ENCODE data around the gene TFR2. TPM values are rescaled to one million over a fixed set of nuclear protein-coding genes. Genes with fewer than 3 reads are reported as not detected.

The TFR2 gene
- total RNA-seq, 1 donor, result 1.2 TPM

DNA sequence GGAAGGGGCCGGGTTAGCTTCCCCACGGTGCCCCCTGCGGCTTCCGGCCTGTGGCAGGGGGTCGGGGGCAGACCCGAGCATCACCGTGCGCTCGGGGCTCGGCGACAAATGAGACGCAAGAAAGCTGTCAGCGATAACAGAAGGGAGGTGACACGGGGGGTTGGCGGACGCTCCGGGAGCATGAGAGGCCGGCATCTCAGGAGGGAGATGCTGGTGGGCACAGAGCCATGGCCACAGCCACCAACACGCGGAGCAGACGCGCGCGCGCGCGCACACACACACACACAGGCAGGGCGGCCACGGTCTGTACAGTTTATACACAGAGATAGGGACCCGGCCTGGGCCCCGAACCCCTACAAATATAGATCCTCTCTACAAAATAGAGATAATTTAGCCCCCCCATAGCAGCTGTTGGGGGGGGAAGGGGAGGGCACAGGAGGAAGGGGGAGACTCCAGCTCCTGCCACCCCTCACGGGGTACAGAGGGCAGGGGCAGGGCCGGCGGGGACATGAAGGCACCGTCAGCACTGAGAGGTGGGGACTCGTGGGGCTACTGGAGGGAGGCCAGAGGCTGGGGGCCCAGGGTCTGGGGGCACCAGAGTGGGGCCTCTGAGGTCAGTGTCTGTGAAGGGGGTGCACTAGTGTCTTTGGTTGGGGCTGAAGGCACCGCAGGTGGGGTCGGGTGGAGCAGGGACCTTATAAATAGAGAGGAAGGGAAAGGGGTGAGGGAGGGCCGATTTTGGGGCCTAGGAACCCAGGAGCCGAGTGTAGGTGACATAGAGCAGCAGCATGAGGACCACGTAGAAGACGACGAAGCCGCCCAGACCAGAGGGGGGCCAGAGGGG lies 66.8 kb downstream of the TFR2 start:
- no peak overlapping the region for H3K4me3 ChIP-seq (ENCODE audit: low read depth, low read length)
- DNase-seq (ENCODE audit: low read depth), result no peak
- TF ChIP-seq, protein P1, sequence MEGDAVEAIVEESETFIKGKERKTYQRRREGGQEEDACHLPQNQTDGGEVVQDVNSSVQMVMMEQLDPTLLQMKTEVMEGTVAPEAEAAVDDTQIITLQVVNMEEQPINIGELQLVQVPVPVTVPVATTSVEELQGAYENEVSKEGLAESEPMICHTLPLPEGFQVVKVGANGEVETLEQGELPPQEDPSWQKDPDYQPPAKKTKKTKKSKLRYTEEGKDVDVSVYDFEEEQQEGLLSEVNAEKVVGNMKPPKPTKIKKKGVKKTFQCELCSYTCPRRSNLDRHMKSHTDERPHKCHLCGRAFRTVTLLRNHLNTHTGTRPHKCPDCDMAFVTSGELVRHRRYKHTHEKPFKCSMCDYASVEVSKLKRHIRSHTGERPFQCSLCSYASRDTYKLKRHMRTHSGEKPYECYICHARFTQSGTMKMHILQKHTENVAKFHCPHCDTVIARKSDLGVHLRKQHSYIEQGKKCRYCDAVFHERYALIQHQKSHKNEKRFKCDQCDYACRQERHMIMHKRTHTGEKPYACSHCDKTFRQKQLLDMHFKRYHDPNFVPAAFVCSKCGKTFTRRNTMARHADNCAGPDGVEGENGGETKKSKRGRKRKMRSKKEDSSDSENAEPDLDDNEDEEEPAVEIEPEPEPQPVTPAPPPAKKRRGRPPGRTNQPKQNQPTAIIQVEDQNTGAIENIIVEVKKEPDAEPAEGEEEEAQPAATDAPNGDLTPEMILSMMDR (IDR thresholded peaks at IDR 0.05; ENCODE audit: insufficient read depth, low read length), result no peak

DNA sequence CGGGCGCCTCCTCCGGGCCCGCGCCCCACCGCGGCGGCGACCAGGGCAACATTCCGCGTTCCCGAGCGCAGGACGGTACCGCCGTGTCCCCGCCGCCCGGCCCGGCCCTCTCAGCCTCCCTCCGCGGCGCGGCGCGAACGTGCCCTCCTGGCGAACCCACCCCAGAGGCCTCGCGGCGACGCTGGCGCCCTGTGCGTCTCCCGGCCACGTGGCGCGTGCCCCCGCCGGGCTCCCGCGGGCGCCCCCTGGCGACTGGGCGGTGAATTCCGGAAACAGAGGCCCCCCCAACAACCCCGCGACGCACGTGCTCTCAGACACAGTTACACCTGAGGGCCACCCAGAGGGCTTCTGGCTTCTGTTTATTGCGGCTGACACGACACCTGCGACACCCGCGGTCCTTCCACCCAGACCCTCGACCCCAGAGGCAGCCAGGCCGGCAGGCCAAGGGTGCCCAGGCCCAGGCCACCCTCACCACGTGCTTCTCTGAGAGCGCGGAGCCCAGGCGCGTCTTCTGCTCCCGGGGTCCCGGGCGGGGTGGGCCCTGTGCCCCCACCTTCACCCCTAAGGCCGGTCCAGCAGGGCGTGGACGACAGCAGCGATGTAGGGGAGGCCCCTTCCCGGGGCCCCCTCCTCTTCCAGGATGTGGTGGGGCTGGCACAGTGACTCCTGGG lies 67.5 kb downstream of the TFR2 start, which contains the start of gene SAP25:
Gene SAP25 (minus strand): TSS at position 210 of the 671 bp plus-strand sequence. CDS start 158 bp downstream, at position 52.
- DNase-seq (ENCODE audit: low read depth), result no peak
- TF ChIP-seq, protein P1 (IDR thresholded peaks at IDR 0.05; ENCODE audit: insufficient read depth, low read length), result no peak

DNA sequence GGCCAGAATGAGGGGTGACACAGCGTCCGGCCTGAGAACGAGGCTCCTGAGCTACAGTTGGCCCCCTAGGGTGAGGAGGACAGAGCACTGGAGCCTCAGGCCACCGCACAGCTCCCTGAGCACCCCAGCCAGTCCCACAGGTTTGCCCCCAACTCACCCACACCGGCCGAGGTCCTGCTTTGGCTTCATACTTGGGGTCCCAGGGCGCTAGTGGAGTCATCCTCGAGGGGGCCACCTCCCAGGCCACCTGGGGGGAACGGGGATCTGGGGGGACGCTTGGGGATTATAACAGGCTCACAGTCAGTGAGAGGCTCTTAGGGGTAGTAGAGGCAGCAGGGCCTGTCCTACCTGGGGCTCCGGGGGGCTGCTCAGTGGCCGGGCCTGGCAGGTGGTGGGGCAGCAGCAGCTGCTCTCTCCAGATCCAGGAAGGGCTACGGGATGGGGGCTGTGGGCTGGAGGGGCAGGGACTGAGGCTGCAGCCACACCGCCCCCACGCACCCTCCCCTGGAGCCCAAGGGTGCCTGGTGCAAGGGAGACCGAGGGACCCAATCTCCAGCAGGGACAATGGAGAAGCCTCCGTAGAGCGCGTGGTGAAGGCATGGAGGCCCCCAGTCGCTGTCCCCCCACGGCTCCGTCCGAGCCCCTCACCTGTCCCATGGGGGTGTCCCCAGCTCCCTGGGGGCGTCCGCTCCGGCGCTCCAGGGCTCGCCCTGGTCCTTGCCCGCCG lies 68.2 kb downstream of the TFR2 start:
- TF ChIP-seq, protein P1 (IDR thresholded peaks at IDR 0.05; ENCODE audit: insufficient read depth, low read length), result no peak
- no peak for DNase-seq (ENCODE audit: low read depth)

More for the DNA sequence above, 67.5 kb downstream of the TFR2 start, which contains the start of gene SAP25:
- H3K4me3 ChIP-seq (ENCODE audit: low read depth, low read length), result no peak within 1 kb of the TSS

DNA sequence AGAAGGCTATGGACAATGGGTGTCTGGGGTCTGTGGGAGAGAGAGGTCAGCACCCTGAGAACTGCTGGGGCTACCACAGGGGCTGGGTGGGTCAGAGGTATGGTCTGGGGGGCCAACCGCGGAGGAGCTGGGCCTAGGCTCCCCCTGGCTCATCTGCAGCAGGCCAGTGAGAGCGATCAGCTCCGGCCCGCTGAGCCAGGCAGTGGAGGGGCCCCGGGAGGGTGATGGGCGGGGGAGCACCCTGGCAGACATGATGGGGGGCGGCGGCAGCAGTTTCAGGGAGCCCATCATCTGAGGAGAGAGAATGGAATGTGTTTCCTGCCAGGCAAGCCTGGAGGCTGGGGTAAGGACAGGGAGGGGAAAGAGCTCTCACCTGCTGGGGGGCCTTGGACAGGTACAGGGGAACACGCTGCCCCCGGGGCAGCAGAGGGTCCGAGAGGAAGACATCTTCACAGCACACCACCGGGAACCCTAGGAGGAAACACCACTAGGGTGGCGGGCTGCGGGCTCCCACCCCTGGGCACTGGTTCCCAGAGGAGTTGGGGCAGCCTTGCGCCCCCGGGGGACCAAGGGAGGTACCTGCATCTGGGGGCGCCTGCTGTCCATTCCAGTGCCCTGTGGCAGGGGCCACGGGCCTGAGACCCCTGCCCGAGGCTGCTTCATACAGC lies 68.9 kb downstream of the TFR2 start:
- TF ChIP-seq, protein P1 (IDR thresholded peaks at IDR 0.05; ENCODE audit: insufficient read depth, low read length), result no peak
- no peak for DNase-seq (ENCODE audit: low read depth)

More for the DNA sequence above, 68.2 kb downstream of the TFR2 start:
- H3K4me3 ChIP-seq (ENCODE audit: low read depth, low read length), result no peak overlapping the region

DNA sequence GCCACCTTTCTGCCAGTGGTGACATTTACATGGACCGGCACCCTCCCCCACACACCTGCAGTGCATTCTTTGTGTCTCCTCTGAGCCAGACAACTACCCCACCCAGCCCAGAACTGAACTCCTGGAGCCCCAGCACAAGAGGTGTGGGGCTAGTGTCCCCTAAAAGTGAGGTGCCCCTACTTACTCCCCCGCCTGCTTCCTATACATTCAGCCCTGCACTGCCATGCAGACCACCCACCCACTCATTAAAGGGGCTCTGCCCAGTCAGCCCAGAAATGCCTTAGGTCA lies 69.6 kb downstream of the TFR2 start:
- TF ChIP-seq, protein P1 (IDR thresholded peaks at IDR 0.05; ENCODE audit: insufficient read depth, low read length), result no peak
- no peak overlapping the region for H3K4me3 ChIP-seq (ENCODE audit: low read depth, low read length)
- DNase-seq (ENCODE audit: low read depth), result no peak

More for the DNA sequence above, 68.9 kb downstream of the TFR2 start:
- H3K4me3 ChIP-seq (ENCODE audit: low read depth, low read length), result no peak overlapping the region
